Endothelial cell of umbilical vein (primary cell): ENCODE data around the gene TIGIT. TPM values are rescaled to one million over a fixed set of nuclear protein-coding genes. Genes with fewer than 3 reads are reported as not detected.

Experiments
- BruUV-seq: library from RNA; stranded (reverse); fragments of 400-500 nt; replicated peaks from 2 replicates; lab custom pipeline; 2021; lab: Mats Ljungman, UMichigan
- CTCF ChIA-PET: fragments of 300-600, 350-600 bp; sonication (Branson Sonifier 250); formaldehyde crosslinking; loops from one replicate; lab custom pipeline; 2021; ENCODE audit warnings: antibody characterized with exemption, inconsistent platforms; lab: Charles Lee
- POLR2A ChIA-PET: fragments of 300-600, 350-600 bp; sonication (Branson Sonifier 250); formaldehyde crosslinking; loops from one replicate; lab custom pipeline; 2021; ENCODE audit warnings: antibody characterized with exemption, inconsistent platforms; lab: Charles Lee
- DNase-seq: peaks from one replicate; pipeline ENCODE4 v3.0.0-alpha.2; 2011; ENCODE audit warnings: low read depth, low spot score
- FAIRE-seq: peaks from 2 replicates; lab custom pipeline; 2011; peaks lifted over from hg19 to GRCh38; lab: Jason Lieb, UNC
- H2AFZ ChIP-seq: 2 replicates; pipeline ENCODE4 v1.6.0; 2012; ENCODE audit warnings: low read depth, low read length, control low read depth, inconsistent platforms
- H3K27ac ChIP-seq: 2 replicates; pipeline ENCODE4 v1.5.1; 2011; ENCODE audit warnings: low read depth, mild to moderate bottlenecking, control low read depth, low read length, moderate library complexity; ENCODE audit not compliant: insufficient read depth
- H3K27me3 ChIP-seq, 2 experiments: 2 replicates each; pipeline versions ENCODE4 v1.6.0 to v1.6.1; 2011; ENCODE audit warnings: low read length in 2 of 2, mixed read lengths in 1 of 2; ENCODE audit not compliant: control insufficient read depth in 2 of 2, insufficient read depth in 2 of 2
- H3K36me3 ChIP-seq, 2 experiments: 2 replicates in 1 of 2; 3 replicates in 1 of 2; pipeline ENCODE4 v1.5.1; 2011; ENCODE audit warnings: low read length in 2 of 2, mild to moderate bottlenecking in 1 of 2, moderate library complexity in 1 of 2; ENCODE audit not compliant: control insufficient read depth in 2 of 2, insufficient read depth in 2 of 2; ENCODE audit errors: extremely low read depth in 1 of 2
- H3K4me1 ChIP-seq: 3 replicates; pipeline ENCODE4 v1.5.1; 2011; ENCODE audit warnings: mild to moderate bottlenecking, low read length; ENCODE audit not compliant: control insufficient read depth, insufficient read depth; ENCODE audit errors: extremely low read depth
- H3K4me2 ChIP-seq: 2 replicates; pipeline ENCODE4 v1.6.1; 2011; ENCODE audit warnings: low read length, control low read depth, mixed read lengths; ENCODE audit not compliant: insufficient read depth
- H3K4me3 ChIP-seq, 3 experiments: fragments of 200-600 bp in 1 of 3; sonication (generic), shearing (Covaris generic) in 1 of 3; replicated peaks in 1 of 3; 2 replicates each; pipeline ENCODE4 v1.5.1; 2011 to 2016; ENCODE audit warnings: control low read depth in 3 of 3, low read length in 3 of 3, mild to moderate bottlenecking in 2 of 3, inconsistent platforms in 1 of 3, low read depth in 1 of 3, moderate library complexity in 1 of 3; ENCODE audit not compliant: insufficient read depth in 1 of 3
- H3K79me2 ChIP-seq: 2 replicates; pipeline ENCODE4 v1.6.0; 2012; ENCODE audit warnings: low read length, inconsistent platforms; ENCODE audit not compliant: control insufficient read depth, insufficient read depth
- H3K9ac ChIP-seq: replicated peaks from 2 replicates; pipeline ENCODE3; 2011; ENCODE audit warnings: low read length, control low read depth; ENCODE audit not compliant: insufficient read depth; ENCODE audit errors: extremely low read depth
- H3K9me1 ChIP-seq: replicated peaks from 3 replicates; pipeline ENCODE4 v1.6.0; 2011; ENCODE audit warnings: mild to moderate bottlenecking, low read length; ENCODE audit not compliant: control insufficient read depth, insufficient read depth; ENCODE audit errors: extremely low read depth
- H3K9me3 ChIP-seq: replicated peaks from 2 replicates; pipeline ENCODE4 v1.5.1; 2012; ENCODE audit warnings: low read length, inconsistent platforms; ENCODE audit not compliant: control insufficient read depth, insufficient read depth
- H4K20me1 ChIP-seq: replicated peaks from 2 replicates; pipeline ENCODE3; 2011; ENCODE audit warnings: mild to moderate bottlenecking, low read length; ENCODE audit not compliant: control insufficient read depth, insufficient read depth; ENCODE audit errors: extremely low read depth
- CTCF ChIP-seq, 2 donors: IDR thresholded peaks; 1 replicate in 1 of 2; 2 replicates in 1 of 2; pipeline ENCODE4 v1.5.1; 2011; ENCODE audit warnings: low read length in 2 of 2, mild to moderate bottlenecking in 2 of 2, moderate library complexity in 2 of 2, control low read depth in 1 of 2, inconsistent platforms in 1 of 2, low read depth in 1 of 2; ENCODE audit not compliant: insufficient read depth in 1 of 2; ENCODE audit errors: extremely low read depth in 1 of 2
- EZH2 ChIP-seq: IDR thresholded peaks from 2 replicates; pipeline ENCODE4 v1.6.1; 2012; ENCODE audit warnings: borderline replicate concordance, low read depth, mild to moderate bottlenecking, moderate library complexity, low read length, inconsistent platforms; ENCODE audit not compliant: severe bottlenecking
- FOS ChIP-seq: IDR thresholded peaks from 2 replicates; pipeline ENCODE4 v1.6.1; 2011; ENCODE audit warnings: mild to moderate bottlenecking, low read length, moderate library complexity, borderline replicate concordance; ENCODE audit not compliant: insufficient read depth
- GATA2 ChIP-seq: IDR thresholded peaks from 2 replicates; pipeline ENCODE4 v1.7.0; 2011; ENCODE audit warnings: low read depth, mild to moderate bottlenecking, moderate library complexity, mixed read lengths, low read length; ENCODE audit not compliant: insufficient read length, insufficient read depth
- JUN ChIP-seq: IDR thresholded peaks from 2 replicates; pipeline ENCODE4 v1.6.1; 2011; ENCODE audit warnings: borderline replicate concordance, low read depth; ENCODE audit not compliant: insufficient read length, insufficient read depth
- MAX ChIP-seq: IDR thresholded peaks from 2 replicates; pipeline ENCODE4 v1.6.1; 2011; ENCODE audit not compliant: insufficient read depth, insufficient read length
- MYC ChIP-seq: IDR thresholded peaks from one replicate; pipeline ENCODE4 v1.6.1; 2011; ENCODE audit warnings: mild to moderate bottlenecking, low read depth, low read length
- POLR2A ChIP-seq: IDR thresholded peaks from 2 replicates; pipeline ENCODE4 v1.6.1; 2012; ENCODE audit warnings: low read depth, mild to moderate bottlenecking, control low read depth, low read length
- POLR2AphosphoS5 ChIP-seq: IDR thresholded peaks from 2 replicates; pipeline ENCODE4 v1.6.1; 2012; ENCODE audit warnings: low read depth, mild to moderate bottlenecking, control low read depth, low read length, moderate library complexity; ENCODE audit not compliant: insufficient read depth
- dilution Hi-C: fragments of 300-500 bp; cut with MboI; formaldehyde crosslinking; loops from one replicate; pipeline ENCODE4 v1.15.0; 2019; ENCODE audit warnings: low sequenced_read_pairs; ENCODE audit not compliant: extremely low pct_ligation_motif_present
- intact Hi-C: fragments of 100-400 bp; cut with micrococcal nuclease; formaldehyde crosslinking; loops from one replicate; pipeline ENCODE4 v1.10.0; 2022
- polyA plus RNA-seq, 4 experiments: library from polyadenylated mRNA; depleted of rRNA in 3 of 4; stranded (reverse) in 3 of 4; unstranded in 1 of 4; fragments of >200 nt; gene quantifications; 2 replicates each; pipeline versions ENCODE4 v1.2.1 to v1.2.3, GENCODE V29; 2011 to 2012; ENCODE audit warnings: missing spikeins in 1 of 4
- total RNA-seq: library from RNA; stranded (reverse); gene quantifications from 2 replicates; pipeline ENCODE4 v1.2.3, GENCODE V29; 2021

The TIGIT gene
- total and polyA plus RNA-seq, 2 donors (not counting 3 experiments of a cell fraction or from before 2014, with no cell fraction given): not detected

- Histone ChIP-seq H3K4me1 (no peaks in the 10 kb centered on the region), H3K4me3 (no peak overlapping the region), H3K9me3 (no peaks in the 10 kb centered on the region), H3K9me1 (no peaks in the 10 kb centered on the region), H3K27me3 (no peaks in the 10 kb centered on the region), H3K9ac (no peak overlapping the region), H4K20me1 (peaks cover 2% of the 10 kb centered on the region), H3K36me3 (peaks cover 0 to 4% of the 10 kb centered on the region in 2 experiments), H2AFZ (no peak overlapping the region), H3K4me2 (no peak overlapping the region), H3K27ac (no peak overlapping the region), H3K79me2 (no peaks in the 10 kb centered on the region)
- no TSS peak for BruUV-seq
- intact Hi-C loops (no loop called here), dilution Hi-C loops (no loop called here)
- TF ChIP-seq CTCF (IDR thresholded peaks at IDR 0.05; ENCODE audit: extremely low read depth in 1 of 2, insufficient read depth in 1 of 2, low read depth in 1 of 2, low read length in 2 of 2) (no peak), MYC (no peak), EZH2 (no peak), POLR2AphosphoS5 (no peak), POLR2A (no peak), JUN (no peak), FOS (no peak), MAX (no peak), GATA2 (no peak)
- ChIA-PET CTCF (no interaction called here), POLR2A (no interaction called here)
- DNase-seq: no peak
- no peak for FAIRE-seq
Measured at GRCh38 chr3:114355653-114356052, 61.8 kb downstream of the TIGIT start.
